Measurements from ENCODE around the gene SLCO3A1.

- TF ChIP-seq CTCF (IDR thresholded peaks at IDR 0.05 in 2 of 3, conservative IDR thresholded peaks at IDR 0.05 in 1 of 3; ENCODE audit: borderline replicate concordance in 1 of 3, insufficient read depth in 1 of 3, low read depth in 2 of 3, low read length in 2 of 3): no peak
- TF ChIP-seq TCF7L2 (IDR thresholded peaks at IDR 0.05; ENCODE audit: borderline replicate concordance, extremely low read depth, insufficient read depth, insufficient read length): no peak
- no peak for TF ChIP-seq SP1 (IDR thresholded peaks at IDR 0.05; ENCODE audit: low read depth)
- no peak for TF ChIP-seq MAX (IDR thresholded peaks at IDR 0.05)
- TF ChIP-seq ZFX (IDR thresholded peaks at IDR 0.05): no peak
- no peak for TF ChIP-seq EZH2phosphoT487 (IDR thresholded peaks at IDR 0.05; ENCODE audit: borderline replicate concordance)
- no peak for TF ChIP-seq RAD21 (IDR thresholded peaks at IDR 0.05; ENCODE audit: low read depth)
- no peak for TF ChIP-seq SIN3A (IDR thresholded peaks at IDR 0.05; ENCODE audit: low read depth)
Measured at GRCh38 chr15:92025706-92026270, 172.3 kb downstream of the SLCO3A1 start.

Data from HCT116 (cell line).